ENCODE results near the gene HMSD.

Gene HMSD

DNA sequence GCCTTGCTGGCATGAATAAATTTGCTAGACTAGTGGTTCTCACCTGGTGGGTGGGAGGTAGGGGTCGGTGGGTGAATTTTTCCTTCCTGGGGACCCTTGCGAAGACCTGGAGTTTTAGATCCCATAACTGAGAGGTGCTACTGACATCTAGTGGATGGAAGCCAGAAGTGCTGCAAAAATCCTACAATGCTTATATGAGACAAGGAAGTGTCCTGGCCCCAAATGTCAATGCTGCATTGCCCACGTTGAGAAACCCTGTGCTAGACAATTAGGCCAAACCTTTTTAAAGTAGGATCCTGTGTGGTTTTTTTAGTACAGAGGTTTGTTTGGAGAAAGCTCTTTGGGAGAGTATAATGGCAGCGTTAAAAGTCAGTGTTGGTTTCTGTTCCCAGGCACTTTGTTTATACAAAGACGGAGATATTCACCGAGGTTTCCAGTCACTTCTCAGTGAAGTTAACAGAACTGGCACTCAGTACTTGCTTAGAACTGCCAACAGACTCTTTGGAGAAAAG, 30.4 kb downstream of the HMSD start:
- H3K79me2 ChIP-seq (ENCODE audit: low read length) = no peaks in the 10 kb centered on the region
- peak; percentile 72 for DNase-seq

DNA sequence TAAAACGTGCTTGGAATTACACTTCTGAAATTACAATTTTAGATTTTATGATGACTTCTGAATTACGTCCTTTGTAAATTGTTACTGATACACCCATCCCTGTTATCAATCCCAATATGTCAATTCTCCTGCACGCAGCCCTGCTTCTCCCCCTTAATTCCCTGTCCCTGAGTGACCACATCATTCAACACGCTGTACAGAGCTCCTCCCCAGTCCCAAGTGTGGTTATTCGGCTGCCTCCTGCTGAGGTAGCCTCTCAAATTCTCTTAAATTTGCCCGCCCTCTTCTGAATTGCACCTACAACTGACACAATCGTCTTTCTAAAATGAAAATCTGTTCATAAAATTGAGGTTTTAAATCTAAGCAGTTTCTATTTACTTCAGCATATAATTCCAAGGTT, 30.9 kb downstream of the HMSD start:
- H3K4me2 ChIP-seq (ENCODE audit: low read depth, low read length) = peak overlapping the region; percentile 71
- TF ChIP-seq EZH2phosphoT487 (IDR thresholded peaks at IDR 0.05; ENCODE audit: low read length) (no peak), EZH2 (optimal IDR thresholded peaks at IDR 0.05; ENCODE audit: low read depth, low read length) (no peak)
- TF ChIP-seq, protein P1, sequence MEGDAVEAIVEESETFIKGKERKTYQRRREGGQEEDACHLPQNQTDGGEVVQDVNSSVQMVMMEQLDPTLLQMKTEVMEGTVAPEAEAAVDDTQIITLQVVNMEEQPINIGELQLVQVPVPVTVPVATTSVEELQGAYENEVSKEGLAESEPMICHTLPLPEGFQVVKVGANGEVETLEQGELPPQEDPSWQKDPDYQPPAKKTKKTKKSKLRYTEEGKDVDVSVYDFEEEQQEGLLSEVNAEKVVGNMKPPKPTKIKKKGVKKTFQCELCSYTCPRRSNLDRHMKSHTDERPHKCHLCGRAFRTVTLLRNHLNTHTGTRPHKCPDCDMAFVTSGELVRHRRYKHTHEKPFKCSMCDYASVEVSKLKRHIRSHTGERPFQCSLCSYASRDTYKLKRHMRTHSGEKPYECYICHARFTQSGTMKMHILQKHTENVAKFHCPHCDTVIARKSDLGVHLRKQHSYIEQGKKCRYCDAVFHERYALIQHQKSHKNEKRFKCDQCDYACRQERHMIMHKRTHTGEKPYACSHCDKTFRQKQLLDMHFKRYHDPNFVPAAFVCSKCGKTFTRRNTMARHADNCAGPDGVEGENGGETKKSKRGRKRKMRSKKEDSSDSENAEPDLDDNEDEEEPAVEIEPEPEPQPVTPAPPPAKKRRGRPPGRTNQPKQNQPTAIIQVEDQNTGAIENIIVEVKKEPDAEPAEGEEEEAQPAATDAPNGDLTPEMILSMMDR (IDR thresholded peaks at IDR 0.05; ENCODE audit: low read length) = no peak
- no peak overlapping the region for H3K27ac ChIP-seq (ENCODE audit: low read length)
- peak overlapping the region; percentile 82 for H2AFZ ChIP-seq (ENCODE audit: low read length)
- H3K9me2 ChIP-seq (replicated peaks; ENCODE audit: insufficient read depth, low read length) = no peaks in the 10 kb centered on the region
- 0 out of 2 replicates have a peak, but pooled peaks cover 6% of the 10 kb centered on the region for H3K4me1 ChIP-seq (ENCODE audit: low read length)
- no peak for DNase-seq
- H3K9me3 ChIP-seq (replicated peaks; ENCODE audit: insufficient read depth, low read length) = no peaks in the 10 kb centered on the region
- H3K36me3 ChIP-seq (replicated peaks; ENCODE audit: insufficient read depth, low read length) = no peaks in the 10 kb centered on the region
- H3K4me3 ChIP-seq (ENCODE audit: low read length) = peak overlapping the region; percentile 31; the same call in 1 of the 2 replicates
- no peaks in the 10 kb centered on the region for H3K79me2 ChIP-seq (ENCODE audit: low read length)
- H3K9ac ChIP-seq (ENCODE audit: low read length) = no peak overlapping the region
- no peaks in the 10 kb centered on the region for H3K27me3 ChIP-seq (replicated peaks; ENCODE audit: insufficient read depth, low read length)
- H4K20me1 ChIP-seq (ENCODE audit: insufficient read depth, low read length) = no peaks in the 10 kb centered on the region
- no peaks in the 10 kb centered on the region for H3F3A ChIP-seq (ENCODE audit: insufficient read depth, low read length)

More for the DNA sequence above, 30.4 kb downstream of the HMSD start:
- Histone ChIP-seq H3K9me3 (replicated peaks; ENCODE audit: insufficient read depth, low read length) (no peaks in the 10 kb centered on the region), H3K36me3 (replicated peaks; ENCODE audit: insufficient read depth, low read length) (no peaks in the 10 kb centered on the region), H3K27ac (ENCODE audit: low read length) (no peak overlapping the region), H4K20me1 (ENCODE audit: insufficient read depth, low read length) (no peaks in the 10 kb centered on the region), H3K9ac (ENCODE audit: low read length) (no peak overlapping the region), H3F3A (ENCODE audit: insufficient read depth, low read length) (no peaks in the 10 kb centered on the region), H3K4me3 (ENCODE audit: low read length) (peak overlapping the region; percentile 31; the same call in 1 of the 2 replicates), H3K9me2 (replicated peaks; ENCODE audit: insufficient read depth, low read length) (no peaks in the 10 kb centered on the region), H3K4me1 (ENCODE audit: low read length) (0 out of 2 replicates have a peak, but pooled peaks cover 6% of the 10 kb centered on the region), H2AFZ (ENCODE audit: low read length) (peak overlapping the region; percentile 82), H3K4me2 (ENCODE audit: low read depth, low read length) (peak overlapping the region; percentile 71), H3K27me3 (replicated peaks; ENCODE audit: insufficient read depth, low read length) (no peaks in the 10 kb centered on the region)
- TF ChIP-seq EZH2phosphoT487 (IDR thresholded peaks at IDR 0.05; ENCODE audit: low read length) (no peak), EZH2 (optimal IDR thresholded peaks at IDR 0.05; ENCODE audit: low read depth, low read length) (no peak)
- TF ChIP-seq, protein P1 (IDR thresholded peaks at IDR 0.05; ENCODE audit: low read length) = peak; percentile 90

DNA sequence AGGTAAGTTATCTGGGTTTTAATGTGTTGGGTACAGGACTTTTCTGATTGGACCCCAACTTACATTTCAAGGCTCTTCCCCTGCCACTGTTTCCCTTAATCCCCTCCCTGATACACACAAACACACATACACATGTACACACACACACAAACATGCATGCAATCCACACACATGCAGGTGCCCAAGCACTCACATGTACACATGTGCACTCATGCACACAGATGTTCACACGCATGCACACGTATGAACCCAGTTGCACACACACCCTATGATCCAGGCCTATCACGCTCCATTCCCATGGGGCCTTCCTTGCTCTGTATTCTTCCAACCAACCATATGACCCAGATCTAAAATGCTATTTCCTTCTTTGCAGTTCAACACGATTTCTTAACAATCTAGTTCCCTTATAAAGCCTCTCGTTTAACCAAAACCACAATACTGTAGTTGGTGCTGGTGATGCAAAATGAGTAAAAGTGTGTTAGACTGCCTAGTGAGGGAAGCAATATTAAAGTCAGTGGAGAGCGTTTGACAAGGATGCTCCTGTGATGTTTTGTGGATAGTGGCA, 31.9 kb downstream of the HMSD start:
- Histone ChIP-seq H3K79me2 (ENCODE audit: low read length) (no peaks in the 10 kb centered on the region), H3K4me1 (ENCODE audit: low read length) (0 out of 2 replicates have a peak, but pooled peaks cover 6% of the 10 kb centered on the region), H2AFZ (ENCODE audit: low read length) (no peak overlapping the region), H3K9ac (ENCODE audit: low read length) (no peak overlapping the region), H3K4me3 (ENCODE audit: low read length) (no peak overlapping the region), H3K36me3 (replicated peaks; ENCODE audit: insufficient read depth, low read length) (no peaks in the 10 kb centered on the region), H3K9me2 (replicated peaks; ENCODE audit: insufficient read depth, low read length) (no peaks in the 10 kb centered on the region), H3K9me3 (replicated peaks; ENCODE audit: insufficient read depth, low read length) (no peaks in the 10 kb centered on the region), H3K4me2 (ENCODE audit: low read depth, low read length) (no peak overlapping the region), H4K20me1 (ENCODE audit: insufficient read depth, low read length) (no peaks in the 10 kb centered on the region), H3K27ac (ENCODE audit: low read length) (no peak overlapping the region), H3K27me3 (replicated peaks; ENCODE audit: insufficient read depth, low read length) (no peaks in the 10 kb centered on the region), H3F3A (ENCODE audit: insufficient read depth, low read length) (no peaks in the 10 kb centered on the region)
- TF ChIP-seq EZH2phosphoT487 (IDR thresholded peaks at IDR 0.05; ENCODE audit: low read length) = no peak
- TF ChIP-seq, protein P1 (IDR thresholded peaks at IDR 0.05; ENCODE audit: low read length) = no peak
- no peak for TF ChIP-seq EZH2 (optimal IDR thresholded peaks at IDR 0.05; ENCODE audit: low read depth, low read length)
- DNase-seq = no peak
